8988T (cell line): ENCODE results near the gene ARHGAP24.

Source experiments
- DNase-seq: peaks from one replicate; pipeline ENCODE4 v3.0.0; 2011

Gene ARHGAP24

DNA sequence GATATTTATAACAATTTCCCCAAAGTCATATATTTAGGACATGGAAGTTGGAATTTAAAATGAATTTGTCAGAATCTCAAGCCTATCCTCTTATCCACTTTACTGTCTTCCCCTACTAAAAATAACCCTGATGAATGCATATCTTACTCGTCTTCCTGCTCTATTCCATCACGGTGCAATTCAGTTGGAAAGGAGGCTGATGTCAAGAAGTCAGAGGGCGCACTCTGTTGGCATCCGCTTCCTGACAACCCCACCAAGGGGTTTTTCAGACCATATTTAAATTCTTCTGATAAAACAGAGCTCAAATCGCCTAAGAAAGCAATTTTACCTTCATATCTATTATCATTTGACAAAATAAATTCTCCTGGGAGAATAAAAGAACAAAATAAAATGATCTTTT, 233.5 kb downstream of the ARHGAP24 start:
- DNase-seq: no peak

DNA sequence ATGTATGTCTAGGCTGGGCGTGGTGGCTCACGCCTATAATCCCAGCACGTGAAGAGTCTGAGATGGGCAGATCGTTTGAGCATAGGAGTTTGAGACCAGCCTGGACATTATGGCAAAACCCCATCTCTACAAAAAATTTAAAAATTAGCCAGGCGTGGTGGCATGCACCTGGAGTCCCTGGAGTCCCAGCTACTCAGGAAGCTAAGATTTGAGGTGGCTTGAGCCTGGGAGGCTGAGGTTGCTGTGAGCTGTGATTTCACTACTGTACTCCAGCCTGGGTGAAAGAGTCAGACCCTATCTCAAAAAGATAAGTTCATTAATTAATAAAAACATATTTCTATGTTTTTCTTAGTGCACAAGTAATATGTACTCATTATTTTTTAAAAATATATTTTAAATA, 238.1 kb downstream of the ARHGAP24 start:
- DNase-seq: no peak

DNA sequence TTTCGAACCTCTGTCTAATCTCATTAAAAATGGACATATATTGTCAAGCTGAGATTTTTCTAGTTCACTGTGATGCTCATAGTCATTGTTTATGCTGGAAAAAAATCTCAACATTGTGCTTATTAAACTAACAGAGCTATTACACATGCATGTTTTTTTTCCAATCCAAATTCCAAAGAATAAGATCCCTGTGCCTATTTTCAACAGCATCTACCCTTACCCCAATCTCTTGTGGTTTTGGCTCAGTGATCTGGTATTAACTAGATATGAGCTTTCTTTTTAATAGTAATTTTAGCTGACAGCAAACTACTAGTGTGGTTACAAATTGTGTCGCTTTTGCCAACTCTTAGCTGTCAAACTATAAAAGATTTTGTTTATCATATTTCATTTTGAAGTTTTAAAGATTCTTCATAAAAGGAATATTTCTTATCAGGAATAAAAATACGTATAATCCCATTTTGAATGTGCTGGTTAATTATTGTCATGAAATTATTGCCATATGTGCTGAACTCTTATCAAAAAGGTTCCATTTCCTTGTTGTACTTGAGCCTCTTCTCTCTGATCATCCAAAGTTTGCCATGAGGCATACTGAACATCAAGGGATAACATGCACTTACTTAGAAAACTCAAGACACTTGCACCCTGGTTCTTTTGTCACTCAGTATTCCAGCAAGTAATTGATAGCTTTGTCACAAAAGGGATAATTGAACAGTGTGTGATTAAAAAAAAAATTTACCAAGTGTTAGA, 241.2 kb downstream of the ARHGAP24 start:
- DNase-seq: no peak

DNA sequence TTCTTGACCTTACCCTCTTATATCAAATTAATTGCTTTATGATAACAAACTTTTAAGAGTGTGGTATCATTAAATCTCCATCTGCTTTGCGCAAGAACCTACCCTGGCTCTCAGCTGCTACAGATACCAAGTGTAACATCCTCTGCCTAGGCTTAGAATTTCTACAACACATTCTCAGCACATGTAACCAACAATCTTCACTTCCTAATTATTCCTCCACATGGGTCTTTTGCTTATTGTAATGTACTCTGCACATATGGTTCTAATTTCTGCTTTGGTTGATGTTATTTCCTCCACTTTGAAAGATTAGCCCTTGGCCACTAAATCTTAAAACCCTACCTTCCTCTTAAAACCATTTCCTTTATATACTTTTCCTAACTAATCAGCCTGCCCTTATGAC, 242.4 kb downstream of the ARHGAP24 start:
- no peak for DNase-seq

DNA sequence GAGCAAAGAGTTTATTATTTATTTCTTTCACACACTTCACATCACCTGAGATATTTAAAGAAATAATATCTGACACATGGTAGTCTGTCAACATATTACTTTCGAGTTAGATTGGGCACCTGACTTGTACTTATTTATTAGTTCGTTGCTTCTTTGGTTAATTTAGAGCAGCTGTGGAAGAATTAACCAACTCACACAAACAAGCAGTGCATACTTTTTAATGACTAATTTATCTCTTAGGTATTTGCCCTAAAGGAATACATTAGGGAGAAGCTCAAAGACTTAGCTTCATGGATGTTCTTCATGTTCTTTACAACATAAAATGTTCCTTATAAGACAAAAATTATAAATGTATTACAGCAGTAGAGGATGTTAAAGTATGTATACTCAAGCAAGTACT, 242.9 kb downstream of the ARHGAP24 start:
- no peak for DNase-seq

DNA sequence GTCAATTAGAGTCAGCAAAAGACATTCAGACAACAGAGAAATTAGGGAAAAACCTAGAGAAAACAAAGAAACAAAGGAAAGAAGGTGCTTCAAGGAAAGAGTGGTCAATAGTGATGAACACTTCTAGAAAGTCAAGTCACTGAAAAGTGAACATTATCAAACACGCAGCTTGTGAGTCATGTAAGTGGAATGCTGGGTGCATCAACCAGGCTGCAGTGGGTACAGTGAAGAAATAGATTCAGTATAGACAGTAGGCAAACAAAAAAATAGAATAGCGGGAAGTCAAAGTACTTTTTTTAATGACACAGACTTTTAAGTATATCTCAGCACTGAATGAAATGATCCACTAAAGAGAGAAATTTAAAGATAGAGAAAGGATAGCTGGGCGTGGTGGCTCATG, 245.8 kb downstream of the ARHGAP24 start:
- DNase-seq: no peak

DNA sequence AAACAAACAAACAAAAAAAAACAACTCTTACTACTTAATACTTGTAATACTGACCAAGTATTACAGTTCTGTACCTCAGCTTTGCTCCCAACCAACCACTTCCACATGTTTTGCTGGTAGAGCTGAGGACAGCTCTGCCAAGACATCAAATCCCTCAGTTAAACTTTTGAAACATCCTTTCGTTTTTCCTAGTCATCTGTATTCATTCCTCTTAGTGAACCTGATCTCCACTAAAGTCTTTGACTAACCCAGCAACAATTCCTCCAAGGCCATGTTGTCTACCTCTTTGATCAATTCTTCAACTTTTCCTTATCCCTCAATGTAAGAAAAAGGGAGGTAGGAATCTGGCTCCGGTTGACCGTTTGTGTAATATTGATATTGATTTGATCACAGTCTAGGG, 247.5 kb downstream of the ARHGAP24 start:
- DNase-seq: no peak

DNA sequence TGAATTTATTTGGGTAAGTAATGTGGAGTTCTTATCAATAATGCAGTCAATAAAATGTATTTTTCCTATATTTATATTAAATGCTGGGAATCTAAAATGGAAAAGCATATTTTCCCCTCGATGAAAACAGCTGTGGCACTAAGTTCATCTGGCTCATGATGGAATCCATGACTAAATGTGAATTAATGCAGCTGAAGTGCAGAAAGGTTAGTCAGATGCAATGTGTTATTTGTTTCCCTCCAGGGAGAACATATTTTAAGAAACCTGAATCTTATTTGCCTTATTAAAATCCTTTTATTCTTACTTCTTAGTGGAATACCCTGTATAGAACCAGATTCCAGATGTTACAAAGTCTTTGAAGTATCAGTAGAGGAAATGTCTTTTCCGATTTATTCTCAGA, 247.9 kb downstream of the ARHGAP24 start:
- DNase-seq: no peak

DNA sequence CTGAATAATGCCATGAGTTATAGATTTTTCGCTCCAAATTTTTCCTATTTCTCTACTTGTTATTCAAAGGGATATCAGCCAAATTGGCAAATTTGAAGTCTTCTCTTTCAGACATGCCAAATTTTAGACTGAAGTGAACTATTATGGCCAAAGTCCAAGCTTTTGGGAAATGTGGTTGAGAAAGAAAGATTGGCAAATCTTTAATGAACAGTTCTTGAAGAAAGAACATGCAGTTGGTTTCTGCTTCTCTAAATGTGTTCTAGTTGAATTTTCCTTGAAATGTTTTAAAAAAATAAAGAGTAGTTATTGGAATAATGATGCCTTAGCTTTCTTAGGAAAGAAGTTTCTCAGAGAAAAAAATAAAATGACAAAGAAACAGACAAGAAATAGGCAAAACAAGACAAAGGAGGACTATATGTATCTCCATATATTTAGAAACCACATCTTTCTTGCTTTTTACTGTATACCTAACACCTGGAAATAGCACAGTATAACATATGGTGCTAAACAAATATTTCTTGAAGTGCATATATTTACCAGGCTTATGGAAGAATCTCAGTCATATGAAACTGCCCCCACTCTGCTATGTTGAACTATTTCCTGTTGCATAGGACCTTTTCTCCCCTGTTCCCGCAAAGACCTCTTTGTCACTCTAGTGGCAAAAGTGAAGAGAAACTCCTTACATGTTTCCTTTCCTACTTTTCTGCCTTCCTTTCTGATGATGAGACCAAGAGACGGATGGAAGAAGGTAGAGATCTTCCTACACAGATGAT, 250.0 kb downstream of the ARHGAP24 start:
- DNase-seq: no peak

DNA sequence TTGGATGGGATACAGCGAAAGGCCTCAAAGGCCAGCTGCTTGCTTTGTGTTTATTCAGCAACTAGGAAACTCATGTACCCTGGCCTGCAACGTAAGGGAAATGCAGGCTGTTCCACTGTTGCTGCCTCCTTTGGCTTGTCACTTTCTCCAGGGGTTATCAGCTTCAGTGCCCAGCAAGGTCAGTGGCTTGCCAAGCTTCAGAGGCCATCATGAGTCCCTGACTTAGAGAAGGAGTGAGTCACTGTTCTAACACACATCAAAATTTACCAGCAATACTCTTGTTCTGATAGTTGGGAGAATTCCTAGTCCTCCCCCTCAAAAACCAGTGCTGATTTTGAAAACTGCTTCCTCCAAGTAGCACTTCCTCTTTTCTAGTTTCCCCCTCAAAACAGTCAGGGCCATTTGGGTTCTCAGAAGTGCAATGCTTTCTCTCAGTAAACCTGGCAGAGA, 250.8 kb downstream of the ARHGAP24 start:
- no peak for DNase-seq

DNA sequence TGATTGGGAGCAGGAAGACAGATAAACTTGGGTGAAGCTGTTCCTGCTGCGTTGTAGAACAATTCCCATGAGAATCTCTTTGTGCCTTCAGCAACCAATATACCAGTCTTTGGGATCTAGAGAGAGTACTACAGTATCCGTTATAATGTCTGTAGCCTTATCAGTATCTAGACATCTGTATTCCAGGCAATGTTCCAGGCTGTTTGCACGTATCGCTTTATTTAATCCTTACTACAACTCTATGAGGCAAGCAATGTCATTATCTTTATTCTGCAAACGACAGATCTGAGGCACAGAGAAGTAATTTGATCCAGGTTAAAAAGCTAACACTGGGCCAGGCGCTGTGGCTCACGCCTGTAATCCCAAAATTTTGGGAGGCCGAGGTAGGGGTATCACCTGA, 251.6 kb downstream of the ARHGAP24 start:
- no peak for DNase-seq

DNA sequence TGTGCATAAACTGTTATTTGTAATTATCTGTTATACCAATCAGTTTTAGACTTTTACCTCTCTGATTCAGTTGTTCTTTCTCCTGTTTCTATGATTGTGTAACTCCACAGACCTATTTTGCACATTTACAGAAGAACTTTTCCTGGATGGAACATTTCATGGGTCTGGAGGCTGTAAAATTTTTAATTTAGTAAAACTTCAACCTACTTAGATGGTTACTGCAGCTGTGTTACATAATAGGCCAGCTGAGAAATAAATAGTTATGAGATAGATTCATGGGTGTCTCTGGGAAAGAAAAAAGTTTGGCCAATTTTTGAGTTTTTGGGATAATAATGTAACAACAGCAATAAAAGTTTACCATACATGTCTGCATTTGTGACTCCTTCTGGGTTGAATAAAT, 253.5 kb downstream of the ARHGAP24 start:
- no peak for DNase-seq

DNA sequence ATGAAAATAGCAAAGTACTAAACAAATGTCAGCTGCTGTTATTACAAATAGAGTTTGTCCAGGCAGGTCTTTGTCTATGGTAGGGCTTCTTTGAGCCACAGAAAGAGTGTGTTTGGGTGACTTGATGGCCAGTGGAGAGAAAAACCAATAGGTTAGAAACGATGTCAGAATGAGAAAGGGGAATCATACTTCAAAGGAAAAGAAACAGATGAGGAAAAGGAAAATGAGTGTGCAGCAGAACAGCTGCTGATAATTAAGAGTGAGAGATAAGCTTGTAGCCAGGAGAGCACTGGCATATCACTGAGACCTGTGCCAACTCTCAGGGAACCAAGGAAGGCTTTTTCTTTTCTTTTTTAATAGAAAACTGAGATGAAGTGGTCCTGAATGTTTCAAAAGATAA, 257.2 kb downstream of the ARHGAP24 start:
- no peak for DNase-seq

DNA sequence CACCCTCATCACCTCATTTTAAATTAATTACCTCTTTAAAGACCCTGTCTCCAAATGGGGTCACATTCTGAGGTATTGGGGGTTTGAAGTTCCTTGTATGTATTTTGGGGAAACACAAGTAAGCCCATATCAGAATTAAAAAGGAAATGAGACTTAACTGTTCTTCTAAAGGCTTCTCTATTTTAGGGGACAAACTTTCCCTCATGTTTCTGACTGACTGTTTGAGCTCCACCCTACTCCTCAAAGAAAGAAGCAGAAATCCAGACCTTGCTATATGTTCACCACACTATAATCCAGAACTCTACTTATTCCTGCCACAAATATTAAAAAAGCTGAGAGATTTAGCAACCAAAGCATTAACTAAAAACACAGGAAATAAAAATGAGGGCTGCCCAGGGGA, 258.8 kb downstream of the ARHGAP24 start:
- DNase-seq: no peak

DNA sequence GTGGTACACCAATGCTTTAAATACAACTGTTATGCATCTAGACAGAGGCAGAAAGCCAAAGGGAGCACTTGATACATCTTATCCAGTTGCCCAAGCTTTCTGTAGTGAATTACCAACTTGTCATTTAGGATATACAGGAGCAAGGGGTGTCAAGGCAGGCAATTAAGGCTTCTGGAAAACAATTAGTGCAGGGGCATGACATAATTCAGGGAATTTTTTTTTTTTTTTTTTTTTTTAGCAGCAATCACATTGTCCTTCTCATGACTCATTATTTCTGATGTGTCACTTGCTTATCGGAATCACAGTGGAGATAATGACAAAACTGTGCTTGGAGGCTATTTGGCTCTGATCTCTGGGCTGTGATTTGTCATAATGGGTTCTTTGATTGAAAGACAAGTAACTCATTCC, 259.5 kb downstream of the ARHGAP24 start:
- DNase-seq: no peak

DNA sequence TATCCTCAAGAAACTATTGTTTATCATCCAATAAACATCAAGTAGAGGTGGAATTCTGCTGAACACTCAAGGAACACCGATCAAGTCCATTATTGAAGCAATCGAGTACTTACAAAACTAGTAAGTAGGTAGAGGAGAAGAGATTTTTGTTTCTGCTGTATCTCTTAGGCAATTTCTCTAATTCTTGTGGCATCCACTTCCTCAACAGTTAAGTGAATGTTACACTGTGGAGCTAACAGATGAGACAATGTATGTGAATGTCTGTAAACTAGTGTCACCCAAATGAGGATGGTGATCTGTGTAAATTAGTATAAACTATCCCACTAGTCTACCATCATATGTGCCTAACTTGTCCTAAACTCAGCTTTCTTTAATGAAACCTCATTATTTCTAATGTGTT, 261.6 kb downstream of the ARHGAP24 start:
- no peak for DNase-seq

DNA sequence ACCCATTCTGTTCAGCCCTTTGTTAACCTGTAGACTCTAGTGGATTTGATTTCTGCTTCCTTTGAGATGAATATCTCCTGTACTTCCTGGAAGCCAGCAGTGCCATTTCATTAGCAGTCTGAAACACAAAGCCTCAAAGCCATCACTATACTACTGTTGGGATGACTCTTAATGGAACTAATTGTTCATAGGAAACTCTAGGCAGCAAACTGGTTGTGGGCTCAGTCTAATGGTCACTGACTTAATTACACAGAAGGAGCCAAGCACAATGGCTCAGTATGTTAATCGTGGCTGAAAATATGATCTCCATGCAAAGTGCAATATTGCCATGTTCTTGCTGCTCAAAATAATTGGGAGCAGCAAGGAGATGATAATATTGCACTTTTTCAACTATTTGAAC, 262.3 kb downstream of the ARHGAP24 start:
- DNase-seq: no peak

DNA sequence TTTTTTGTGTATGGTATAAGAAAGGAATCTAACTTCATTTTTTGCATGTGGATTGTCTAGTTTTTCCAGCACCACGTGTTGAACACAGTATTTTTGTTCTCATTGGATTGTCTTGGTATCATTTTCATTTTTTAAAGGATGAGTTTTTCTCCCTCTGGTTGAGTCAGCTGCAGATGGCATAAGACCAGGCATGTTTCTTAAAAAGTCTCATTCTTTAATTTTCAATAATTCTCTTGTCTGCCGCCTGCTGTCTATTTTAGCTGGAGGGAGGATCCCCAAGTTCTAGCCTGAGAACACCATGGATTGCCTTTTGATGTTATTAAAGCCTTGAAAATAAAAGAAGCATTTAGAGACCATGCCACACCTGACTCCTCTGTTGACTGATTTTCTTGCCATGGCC, 263.8 kb downstream of the ARHGAP24 start:
- no peak for DNase-seq

DNA sequence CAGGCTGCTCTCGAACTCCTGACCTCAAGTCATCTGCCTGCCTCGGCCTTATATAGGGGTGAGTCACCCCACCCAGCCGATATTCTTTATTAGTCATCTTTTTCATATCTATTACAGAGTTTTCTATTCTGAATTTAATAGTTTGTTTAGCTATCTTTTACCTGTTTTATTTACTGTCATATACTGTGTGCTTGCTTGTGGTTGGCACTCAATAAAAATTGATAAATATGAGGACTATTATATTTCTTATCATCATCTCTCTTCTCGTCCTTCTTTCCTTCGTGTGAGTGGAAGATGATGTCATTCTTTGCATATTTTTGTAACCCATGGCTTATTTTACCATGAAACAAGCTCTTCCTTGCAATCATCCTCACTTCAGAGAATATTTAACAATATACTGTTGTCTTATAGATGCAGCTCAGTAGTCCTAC, 265.5 kb downstream of the ARHGAP24 start:
- DNase-seq: no peak

DNA sequence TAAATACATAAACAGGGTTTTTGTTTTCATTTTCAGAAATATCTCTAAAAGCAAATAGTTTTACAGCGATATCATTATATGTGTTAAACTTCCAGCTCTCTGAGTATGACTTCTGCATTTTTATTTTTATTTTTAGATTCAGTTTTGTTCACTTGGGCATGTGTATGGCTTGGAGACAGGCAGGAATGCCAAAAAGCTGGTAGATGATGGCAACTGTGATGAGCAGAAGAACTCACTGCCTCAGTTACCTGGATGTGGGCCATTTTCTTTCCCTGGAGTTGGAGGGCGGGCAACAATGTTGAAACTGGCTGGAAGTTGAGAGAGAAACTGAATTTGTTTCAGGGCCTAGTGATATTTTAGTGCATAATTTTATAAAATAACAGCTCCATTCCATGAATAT, 266.4 kb downstream of the ARHGAP24 start:
- DNase-seq: no peak

DNA sequence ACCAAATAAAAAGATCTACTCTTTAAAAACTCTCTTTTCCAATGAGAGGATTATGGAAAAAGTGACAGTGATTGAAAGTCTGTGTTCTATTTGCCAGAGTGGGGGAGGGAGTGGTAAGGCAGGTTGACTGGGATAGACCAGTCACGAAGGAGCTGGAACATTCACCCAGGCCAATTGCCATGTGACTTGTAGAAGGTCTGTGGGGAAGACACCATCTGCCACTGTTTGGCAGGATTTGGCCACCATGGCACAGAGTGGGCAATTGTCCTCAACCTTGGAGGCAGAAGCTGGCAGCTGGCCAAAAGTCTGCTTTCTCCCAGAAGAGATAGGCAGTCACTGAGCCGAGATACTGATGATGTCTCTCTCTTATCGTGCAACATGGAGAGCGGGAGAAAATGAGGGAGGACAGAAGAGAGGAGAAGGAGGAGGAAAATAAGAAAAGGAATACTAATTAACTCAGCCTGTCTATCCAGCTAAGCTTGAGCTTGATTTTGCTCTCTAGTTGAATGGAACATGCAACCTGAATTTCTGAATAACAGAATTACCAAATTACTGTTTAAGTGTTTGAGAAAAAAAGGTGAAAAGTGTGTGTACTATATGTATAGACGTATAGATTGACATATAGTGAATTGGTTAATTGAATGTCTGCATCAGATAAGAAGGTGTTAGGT, 267.1 kb downstream of the ARHGAP24 start:
- no peak for DNase-seq

DNA sequence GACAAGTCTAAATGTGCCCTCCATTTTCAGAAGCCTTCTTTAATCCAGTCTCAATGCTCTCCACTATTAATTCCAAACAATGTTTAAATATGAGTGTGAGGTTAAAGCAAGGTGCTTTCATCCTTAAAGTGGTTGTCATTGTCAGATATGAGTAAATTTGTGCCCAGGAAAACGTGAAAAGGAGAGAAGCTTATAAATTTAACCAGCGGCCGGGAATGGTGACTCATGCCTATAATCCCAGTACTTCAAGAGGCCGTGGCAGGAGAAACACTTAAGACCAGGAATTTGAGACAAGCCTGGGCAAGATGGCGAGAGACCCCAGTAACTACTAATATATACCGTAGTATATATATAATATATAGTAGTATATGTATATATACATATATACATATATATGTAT, 270.0 kb downstream of the ARHGAP24 start:
- no peak for DNase-seq

DNA sequence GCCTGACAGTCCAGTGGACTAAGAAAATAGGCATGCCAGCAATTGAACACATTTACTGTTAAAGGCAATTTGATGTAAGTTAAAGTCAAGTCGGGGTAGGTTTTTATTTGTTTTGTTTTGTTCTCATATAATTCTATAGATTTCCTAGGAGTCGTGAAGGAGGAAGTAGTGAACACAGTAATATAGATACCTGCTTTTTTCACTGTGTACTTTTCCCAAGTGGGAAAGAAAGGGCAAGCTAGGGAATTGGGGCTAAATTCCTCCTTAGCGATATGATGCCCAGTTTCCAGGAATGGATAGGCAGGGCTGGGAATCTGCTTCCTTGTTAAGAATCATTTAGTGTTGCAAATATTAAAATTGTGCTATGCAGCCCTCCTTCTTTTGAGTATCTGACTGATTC, 271.0 kb downstream of the ARHGAP24 start:
- DNase-seq: no peak

DNA sequence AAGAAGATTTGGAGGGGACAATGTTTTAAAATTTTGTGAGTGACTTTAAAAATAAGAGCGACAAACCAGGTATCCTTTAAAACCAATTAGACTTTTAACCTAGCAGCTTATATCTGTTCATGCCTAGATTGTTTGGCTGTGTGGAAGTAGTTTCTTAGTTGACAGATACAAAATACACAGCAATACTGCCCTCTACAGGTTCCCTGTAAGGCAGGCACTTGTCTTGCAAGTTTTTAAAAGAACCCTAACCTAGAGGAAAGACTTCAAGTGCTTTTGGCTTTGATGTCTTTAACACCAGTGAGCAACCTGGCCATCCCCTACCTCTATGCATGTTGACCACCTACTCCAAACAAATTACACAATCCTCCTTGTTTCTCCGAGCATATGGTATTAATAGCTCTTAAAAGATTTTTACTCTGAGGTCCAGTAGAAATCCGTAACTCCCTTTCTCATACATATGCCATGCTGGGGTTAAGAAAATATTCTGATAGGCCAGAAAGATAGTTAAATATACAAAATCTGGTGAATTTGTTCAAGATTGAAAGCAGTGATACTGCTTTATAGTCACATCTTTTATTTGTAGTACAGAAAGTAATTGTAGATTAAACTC, 273.0 kb downstream of the ARHGAP24 start:
- no peak for DNase-seq
